ENCODE results near the gene B3GNT5.
A peak's percentile ranks its signal among the peaks of the same experiment; 100 is the strongest.

Gene B3GNT5

DNA sequence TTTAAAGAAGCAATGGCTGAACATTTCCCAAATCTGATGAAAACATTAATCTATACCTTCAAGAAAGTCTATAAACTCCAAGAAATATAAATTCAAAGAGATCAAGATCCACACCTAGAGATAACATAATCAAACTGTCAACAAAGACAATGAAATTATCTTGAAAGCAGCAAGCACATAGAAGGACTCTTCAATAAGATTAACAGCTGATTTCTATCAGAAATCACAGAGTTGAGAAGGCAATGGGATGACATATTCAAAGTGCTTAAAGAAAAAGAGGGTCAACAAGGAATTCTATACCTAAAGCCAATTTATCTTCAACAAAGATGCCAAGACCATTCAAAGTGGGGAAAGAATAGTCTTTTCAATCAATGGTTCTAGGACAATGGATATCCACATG lies 49.4 kb upstream of the B3GNT5 start:
- CTCF ChIA-PET, result no interaction called here
- POLR2A ChIA-PET, result no interaction called here
- Histone ChIP-seq H3K27ac (ENCODE audit: extremely low read depth, low read depth, low read length) (no peak overlapping the region), H3K36me3 (ENCODE audit: control insufficient read depth in 2 of 2, insufficient read depth in 1 of 2, low read length in 2 of 2) (no peaks in the 10 kb centered on the region), H3K4me3 (ENCODE audit: low read depth, low read length) (no peak overlapping the region), H3K9me3 (ENCODE audit: control insufficient read depth, insufficient read depth, low read depth, low read length) (no peaks in the 10 kb centered on the region), H3K4me1 (ENCODE audit: control insufficient read depth, insufficient read depth, low read length) (no peaks in the 10 kb centered on the region)
- no peak for TF ChIP-seq KLF10 (tag by site-specific recombination; IDR thresholded peaks at IDR 0.05)
- peak; percentile 84 for TF ChIP-seq SETDB1 (IDR thresholded peaks at IDR 0.05; ENCODE audit: insufficient read length, low read length)

DNA sequence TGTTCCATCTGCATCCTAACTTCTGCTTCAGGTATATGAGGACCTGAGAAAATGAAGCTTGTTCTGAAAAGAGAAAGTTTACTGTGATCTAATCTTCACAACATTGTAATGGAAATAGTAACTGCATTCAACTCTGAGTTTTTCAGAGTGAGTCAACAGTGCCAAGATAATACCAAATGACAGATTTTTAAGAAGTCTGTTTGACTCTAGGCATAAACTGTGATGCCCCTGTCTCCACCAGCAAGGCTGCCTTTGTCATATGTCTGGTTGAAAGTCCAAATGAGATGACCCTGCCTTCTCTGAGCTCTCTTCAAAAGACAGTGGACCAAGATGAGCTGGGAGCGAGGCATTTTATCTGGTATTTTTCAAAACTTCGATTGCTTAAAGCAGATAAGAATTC lies 44.8 kb upstream of the B3GNT5 start:
- Histone ChIP-seq H3K9me3 (ENCODE audit: control insufficient read depth, insufficient read depth, low read depth, low read length) (no peaks in the 10 kb centered on the region), H3K4me3 (ENCODE audit: low read depth, low read length) (no peak overlapping the region), H3K4me1 (ENCODE audit: control insufficient read depth, insufficient read depth, low read length) (no peaks in the 10 kb centered on the region), H3K36me3 (ENCODE audit: control insufficient read depth in 2 of 2, insufficient read depth in 1 of 2, low read length in 2 of 2) (no peaks in the 10 kb centered on the region), H3K27ac (ENCODE audit: extremely low read depth, low read depth, low read length) (no peak overlapping the region)
- POLR2A ChIA-PET, result no interaction called here
- TF ChIP-seq PRDM2 (tag by site-specific recombination; IDR thresholded peaks at IDR 0.05; ENCODE audit: borderline replicate concordance) (no peak), ZNF433 (tag by site-specific recombination; IDR thresholded peaks at IDR 0.05; ENCODE audit: low read depth) (no peak), ZNF600 (tag by site-specific recombination; IDR thresholded peaks at IDR 0.05) (no peak), ZNF621 (tag by site-specific recombination; IDR thresholded peaks at IDR 0.05) (no peak), ZNF112 (tag by site-specific recombination; IDR thresholded peaks at IDR 0.05) (no peak), ZFP37 (tag by site-specific recombination; IDR thresholded peaks at IDR 0.05) (no peak), GLIS2 (tag by site-specific recombination; IDR thresholded peaks at IDR 0.05) (no peak), ZNF37A (tag by site-specific recombination; IDR thresholded peaks at IDR 0.05) (no peak), HIC1 (tag by site-specific recombination; IDR thresholded peaks at IDR 0.05) (no peak), ZNF670 (tag by site-specific recombination; IDR thresholded peaks at IDR 0.05; ENCODE audit: low read depth) (no peak), ZNF473 (tag by site-specific recombination; IDR thresholded peaks at IDR 0.05) (no peak), ZNF311 (tag by site-specific recombination; IDR thresholded peaks at IDR 0.05; ENCODE audit: borderline replicate concordance) (no peak), ZNF660 (tag by site-specific recombination; IDR thresholded peaks at IDR 0.05) (no peak), PRDM1 (tag by site-specific recombination; IDR thresholded peaks at IDR 0.05) (no peak), ZNF785 (tag by site-specific recombination; IDR thresholded peaks at IDR 0.05) (no peak), ZNF629 (tag by site-specific recombination; IDR thresholded peaks at IDR 0.05) (no peak), ZNF488 (tag by site-specific recombination; IDR thresholded peaks at IDR 0.05) (no peak), ZSCAN5A (tag by site-specific recombination; IDR thresholded peaks at IDR 0.05) (no peak), ZNF558 (tag by site-specific recombination; IDR thresholded peaks at IDR 0.05) (no peak)
- TF ChIP-seq, protein P1, sequence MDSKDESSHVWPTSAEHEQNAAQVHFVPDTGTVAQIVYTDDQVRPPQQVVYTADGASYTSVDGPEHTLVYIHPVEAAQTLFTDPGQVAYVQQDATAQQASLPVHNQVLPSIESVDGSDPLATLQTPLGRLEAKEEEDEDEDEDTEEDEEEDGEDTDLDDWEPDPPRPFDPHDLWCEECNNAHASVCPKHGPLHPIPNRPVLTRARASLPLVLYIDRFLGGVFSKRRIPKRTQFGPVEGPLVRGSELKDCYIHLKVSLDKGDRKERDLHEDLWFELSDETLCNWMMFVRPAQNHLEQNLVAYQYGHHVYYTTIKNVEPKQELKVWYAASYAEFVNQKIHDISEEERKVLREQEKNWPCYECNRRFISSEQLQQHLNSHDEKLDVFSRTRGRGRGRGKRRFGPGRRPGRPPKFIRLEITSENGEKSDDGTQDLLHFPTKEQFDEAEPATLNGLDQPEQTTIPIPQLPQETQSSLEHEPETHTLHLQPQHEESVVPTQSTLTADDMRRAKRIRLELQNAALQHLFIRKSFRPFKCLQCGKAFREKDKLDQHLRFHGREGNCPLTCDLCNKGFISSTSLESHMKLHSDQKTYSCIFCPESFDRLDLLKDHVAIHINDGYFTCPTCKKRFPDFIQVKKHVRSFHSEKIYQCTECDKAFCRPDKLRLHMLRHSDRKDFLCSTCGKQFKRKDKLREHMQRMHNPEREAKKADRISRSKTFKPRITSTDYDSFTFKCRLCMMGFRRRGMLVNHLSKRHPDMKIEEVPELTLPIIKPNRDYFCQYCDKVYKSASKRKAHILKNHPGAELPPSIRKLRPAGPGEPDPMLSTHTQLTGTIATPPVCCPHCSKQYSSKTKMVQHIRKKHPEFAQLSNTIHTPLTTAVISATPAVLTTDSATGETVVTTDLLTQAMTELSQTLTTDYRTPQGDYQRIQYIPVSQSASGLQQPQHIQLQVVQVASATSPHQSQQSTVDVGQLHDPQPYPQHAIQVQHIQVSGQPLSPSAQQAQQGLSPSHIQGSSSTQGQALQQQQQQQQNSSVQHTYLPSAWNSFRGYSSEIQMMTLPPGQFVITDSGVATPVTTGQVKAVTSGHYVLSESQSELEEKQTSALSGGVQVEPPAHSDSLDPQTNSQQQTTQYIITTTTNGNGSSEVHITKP (tag by site-specific recombination; IDR thresholded peaks at IDR 0.05), result no peak
- CTCF ChIA-PET, result no interaction called here

All from HEK293 (cell line).